CD14-positive monocyte (primary cell): ENCODE results near the gene NUDT2. TPM values are rescaled to one million over a fixed set of nuclear protein-coding genes. Genes with fewer than 3 reads are reported as not detected.
A peak's percentile ranks its signal among the peaks of the same experiment; 100 is the strongest.
"Not testable (repeated sequence)": the region's sequence is repeated elsewhere in the genome, so short reads cannot be mapped to it uniquely, and the experiment has no call there.

Experiments
- DNase-seq, 3 donors: peaks; one replicate each; pipeline ENCODE4 v3.0.0-alpha.2; 2011 to 2022
- H2AFZ ChIP-seq: 2 replicates; pipeline ENCODE4 v1.6.0; 2012; ENCODE audit warnings: mild to moderate bottlenecking, low read depth, low read length, inconsistent platforms; ENCODE audit not compliant: insufficient read depth, poor library complexity, severe bottlenecking
- H3K27ac ChIP-seq, 2 donors: 1 replicate in 1 of 2; 2 replicates in 1 of 2; pipeline ENCODE4 v1.5.1; 2012 to 2013; ENCODE audit warnings: low read length in 2 of 2, control low read depth in 1 of 2, inconsistent platforms in 1 of 2, low read depth in 1 of 2, mild to moderate bottlenecking in 1 of 2
- H3K27me3 ChIP-seq, 2 donors: one replicate each; pipeline versions ENCODE4 v1.6.0 to v1.6.1; 2011 to 2013; ENCODE audit warnings: low read length in 2 of 2; ENCODE audit not compliant: control insufficient read depth in 2 of 2, insufficient read depth in 2 of 2
- H3K36me3 ChIP-seq, 2 donors: replicated peaks in 1 of 2; 1 replicate in 1 of 2; 2 replicates in 1 of 2; pipeline versions ENCODE4 v1.5.1 to v1.6.1; 2012 to 2013; ENCODE audit warnings: low read length in 2 of 2, control low read depth in 1 of 2, inconsistent platforms in 1 of 2, mild to moderate bottlenecking in 1 of 2; ENCODE audit not compliant: insufficient read depth in 2 of 2, control insufficient read depth in 1 of 2
- H3K4me1 ChIP-seq, 2 donors: 1 replicate in 1 of 2; 2 replicates in 1 of 2; pipeline versions ENCODE4 v1.5.1 to v1.6.1; 2012 to 2013; ENCODE audit warnings: low read length in 2 of 2, control low read depth in 1 of 2, inconsistent platforms in 1 of 2, mild to moderate bottlenecking in 1 of 2, moderate library complexity in 1 of 2; ENCODE audit not compliant: insufficient read depth in 2 of 2, control insufficient read depth in 1 of 2
- H3K4me2 ChIP-seq: replicated peaks from 2 replicates; pipeline ENCODE3; 2012; ENCODE audit warnings: low read length, moderate library complexity, mild to moderate bottlenecking; ENCODE audit not compliant: poor library complexity, severe bottlenecking; ENCODE audit errors: extremely low read depth
- H3K4me3 ChIP-seq, 3 experiments: fragments of 200-600 bp in 1 of 3; sonication (generic) in 1 of 3; replicated peaks in 1 of 3; 1 replicate in 2 of 3; 2 replicates in 1 of 3; pipeline ENCODE4 v1.5.1; 2011 to 2013; ENCODE audit warnings: low read length in 3 of 3, mild to moderate bottlenecking in 3 of 3, control low read depth in 2 of 3, low read depth in 2 of 3, inconsistent platforms in 1 of 3, moderate library complexity in 1 of 3
- H3K79me2 ChIP-seq: 2 replicates; pipeline ENCODE4 v1.6.0; 2012; ENCODE audit warnings: mild to moderate bottlenecking, control low read depth, inconsistent platforms, low read length, moderate library complexity; ENCODE audit not compliant: insufficient read depth
- H3K9ac ChIP-seq: 2 replicates; pipeline ENCODE4 v1.6.0; 2017; ENCODE audit warnings: low read length, mild to moderate bottlenecking; ENCODE audit not compliant: insufficient read depth, poor library complexity, severe bottlenecking
- H3K9me3 ChIP-seq, 2 donors: replicated peaks in 1 of 2; 1 replicate in 1 of 2; 2 replicates in 1 of 2; pipeline versions ENCODE4 v1.5.1 to v1.6.1; 2012 to 2013; ENCODE audit warnings: low read length in 2 of 2, control low read depth in 1 of 2; ENCODE audit not compliant: control insufficient read depth in 1 of 2, insufficient read depth in 1 of 2
- H4K20me1 ChIP-seq: 2 replicates; pipeline ENCODE4 v1.6.0; 2012; ENCODE audit warnings: mild to moderate bottlenecking, low read length, control low read depth, moderate library complexity; ENCODE audit not compliant: insufficient read depth
- H3K27ac Mint-ChIP-seq, 7 donors: one replicate each; pipeline ENCODE4 v1.8.0; 2020; ENCODE audit warnings: mild to moderate bottlenecking in 7 of 7, mixed read lengths in 7 of 7, moderate library complexity in 6 of 7, inconsistent platforms in 2 of 7
- H3K27me3 Mint-ChIP-seq, 3 donors: one replicate each; pipeline ENCODE4 v1.8.0; 2021 to 2022; ENCODE audit warnings: low read depth in 3 of 3, mild to moderate bottlenecking in 3 of 3, mixed read lengths in 3 of 3, moderate library complexity in 3 of 3, inconsistent platforms in 1 of 3
- H3K36me3 Mint-ChIP-seq, 2 donors: one replicate each; pipeline ENCODE4 v1.8.0; 2020; ENCODE audit warnings: mixed read lengths in 2 of 2, inconsistent platforms in 1 of 2, mild to moderate bottlenecking in 1 of 2
- H3K4me1 Mint-ChIP-seq: one replicate; pipeline ENCODE4 v1.8.0; 2020; ENCODE audit warnings: mild to moderate bottlenecking, mixed read lengths
- H3K4me3 Mint-ChIP-seq, 2 donors: one replicate each; pipeline ENCODE4 v1.8.0; 2020; ENCODE audit warnings: mild to moderate bottlenecking in 2 of 2, mixed read lengths in 2 of 2, moderate library complexity in 1 of 2
- H3K9me3 Mint-ChIP-seq, 7 donors: one replicate each; pipeline ENCODE4 v1.8.0; 2020 to 2022; ENCODE audit warnings: mixed read lengths in 7 of 7, mild to moderate bottlenecking in 6 of 7, moderate library complexity in 6 of 7, inconsistent platforms in 2 of 7
- CTCF ChIP-seq: fragments of 200-600 bp; IDR thresholded peaks from one replicate; pipeline ENCODE4 v1.8.0; 2022; ENCODE audit warnings: antibody characterized with exemption, mild to moderate bottlenecking
- WGBS: methylation state at CpG from one replicate; pipeline ENCODE4 v1.1.5; 2013; ENCODE audit warnings: missing lambda C conversion rate; ENCODE audit not compliant: insufficient coverage; 5-methylcytosine and 5-hydroxymethylcytosine counted together
- intact Hi-C, 2 donors: fragments of 100-400 bp; cut with micrococcal nuclease; formaldehyde crosslinking; loops; one replicate each; pipeline versions ENCODE4 v1.15.0 to v1.15.1; 2023
- polyA plus RNA-seq, 3 donors: library from polyadenylated mRNA; depleted of rRNA in 1 of 3; unstranded in 2 of 3; stranded (reverse) in 1 of 3; fragments of 300-500 nt in 2 of 3; fragments of >200 nt in 1 of 3; fragmentation: Illumina TruSeq in 2 of 3; gene quantifications; 1 replicate in 2 of 3; 2 replicates in 1 of 3; pipeline ENCODE4 v1.2.3, GENCODE V29; 2012 to 2021

NUDT2 gene
- polyA plus RNA-seq, 3 donors = 24.4 to 56.9 (median 38.0) TPM

GRCh38 chr9:34308316-34308715 is 21.1 kb upstream of the NUDT2 start:
- H4K20me1 ChIP-seq, intact Hi-C loops, H3K9me3 Mint-ChIP-seq: not testable (repeated sequence)

GRCh38 chr9:34310215-34310614 is 19.2 kb upstream of the NUDT2 start:
- Histone ChIP-seq H3K36me3 (peaks cover 0 to 5% of the 10 kb centered on the region in 2 donors), H3K4me2 (no peak overlapping the region), H4K20me1 (no peaks in the 10 kb centered on the region), H3K4me3 (no peak overlapping the region), H3K4me1 (no peaks in the 10 kb centered on the region), H3K9ac (no peak overlapping the region), H3K27ac (no peak overlapping the region), H3K27me3 (no peaks in the 10 kb centered on the region), H3K79me2 (no peaks in the 10 kb centered on the region), H3K9me3 (no peaks in the 10 kb centered on the region), H2AFZ (no peak overlapping the region)
- Mint-ChIP-seq H3K27ac (no peak overlapping the region), H3K4me3 (no peak overlapping the region), H3K4me1 (no peaks in the 10 kb centered on the region), H3K9me3 (peaks cover 0 to 2% (median 0%) of the 10 kb centered on the region in 7 donors), H3K27me3 (peaks cover 0 to 2% (median 0%) of the 10 kb centered on the region in 3 donors), H3K36me3 (peaks cover 6 to 17% of the 10 kb centered on the region in 2 donors)
- no CpG with 5 or more reads among the region's 1 CpG for WGBS
- TF ChIP-seq CTCF = no peak
- DNase-seq = no peak
- intact Hi-C loops = no loop called here

More at GRCh38 chr9:34308316-34308715, 21.1 kb upstream of the NUDT2 start:
- not testable (repeated sequence) for H3K4me3 Mint-ChIP-seq, H3K79me2 ChIP-seq, H3K27me3 ChIP-seq, H3K4me1 ChIP-seq, H3K4me2 ChIP-seq, H3K27ac ChIP-seq, H3K36me3 ChIP-seq, H3K9ac ChIP-seq, H3K4me3 ChIP-seq, DNase-seq, H3K9me3 ChIP-seq, H3K27me3 Mint-ChIP-seq, H3K4me1 Mint-ChIP-seq, H2AFZ ChIP-seq
- H3K27ac Mint-ChIP-seq = peak overlapping the region in 1 of 7 donors; percentile 50
- no CpG with 5 or more reads among the region's 3 CpGs for WGBS
- H3K36me3 Mint-ChIP-seq = peaks cover 6 to 17% of the 10 kb centered on the region in 2 donors
